Measurements from ENCODE around the gene CERCAM.

- TF ChIP-seq CTCF (IDR thresholded peaks at IDR 0.05; ENCODE audit: insufficient read depth, low read length, poor library complexity, severe bottlenecking) (no peak), EZH2phosphoT487 (conservative IDR thresholded peaks at IDR 0.05; ENCODE audit: low read length) (no peak)
These were observed 46.4 kb upstream of the CERCAM start for GRCh38 chr9:128374221-128374675.
